RPMI8226 (cell line): Measurements from ENCODE around the gene SFRP2.
A peak's percentile ranks its signal among the peaks of the same experiment; 100 is the strongest.

Experiments
- DNase-seq: peaks from one replicate; pipeline ENCODE4 v3.0.0-alpha.2; 2015

Gene SFRP2

GRCh38 chr4:153792618-153793247 is 3.9 kb upstream of the SFRP2 start:
- no peak for DNase-seq

- DNase-seq = peak; percentile 42
Measured at GRCh38 chr4:153791746-153792617, 3.1 kb upstream of the SFRP2 start.

- no peak for DNase-seq
Measured at GRCh38 chr4:153790962-153791551, 2.2 kb upstream of the SFRP2 start.

GRCh38 chr4:153790500-153790865 is 1.6 kb upstream of the SFRP2 start:
- DNase-seq = no peak

- DNase-seq = no peak
Measured at GRCh38 chr4:153789741-153790499, 1.0 kb upstream of the SFRP2 start.

GRCh38 chr4:153788051-153788412 is 851 bp downstream of the SFRP2 start:
- no peak for DNase-seq

- no peak for DNase-seq
Measured at GRCh38 chr4:153787575-153787974, 1.3 kb downstream of the SFRP2 start.

- no peak for DNase-seq
Measured at GRCh38 chr4:153787061-153787560, 1.8 kb downstream of the SFRP2 start.

- DNase-seq = peak; percentile 11
Measured at GRCh38 chr4:153785910-153786721, 2.8 kb downstream of the SFRP2 start.

- no peak for DNase-seq
Measured at GRCh38 chr4:153784166-153784699, 4.7 kb downstream of the SFRP2 start.

- no peak for DNase-seq
Measured at GRCh38 chr4:153782581-153782980, 6.3 kb downstream of the SFRP2 start.

- no peak for DNase-seq
Measured at GRCh38 chr4:153781717-153782416, 7.0 kb downstream of the SFRP2 start.

GRCh38 chr4:153781280-153781679 is 7.6 kb downstream of the SFRP2 start:
- no peak for DNase-seq

GRCh38 chr4:153780876-153781275 is 8.0 kb downstream of the SFRP2 start:
- no peak for DNase-seq

- DNase-seq = no peak
Measured at GRCh38 chr4:153780221-153780620, 8.7 kb downstream of the SFRP2 start.

- DNase-seq = no peak
Measured at GRCh38 chr4:153778383-153778782, 10.5 kb downstream of the SFRP2 start.

GRCh38 chr4:153777421-153777820 is 11.5 kb downstream of the SFRP2 start:
- no peak for DNase-seq

- DNase-seq = no peak
Measured at GRCh38 chr4:153776601-153777000, 12.3 kb downstream of the SFRP2 start.

- no peak for DNase-seq
Measured at GRCh38 chr4:153773236-153773690, 15.6 kb downstream of the SFRP2 start.

- no peak for DNase-seq
Measured at GRCh38 chr4:153771046-153771445, 17.8 kb downstream of the SFRP2 start.

- DNase-seq = no peak
Measured at GRCh38 chr4:153766758-153767157, 22.1 kb downstream of the SFRP2 start.
